Endothelial cell of umbilical vein (primary cell): ENCODE results near the gene YAP1. TPM values are rescaled to one million over a fixed set of nuclear protein-coding genes. Genes with fewer than 3 reads are reported as not detected.

ENCODE experiments used
- BruUV-seq: library from RNA; stranded (reverse); fragments of 400-500 nt; replicated peaks from 2 replicates; lab custom pipeline; 2021; lab: Mats Ljungman, UMichigan
- CTCF ChIA-PET: fragments of 300-600, 350-600 bp; sonication (Branson Sonifier 250); formaldehyde crosslinking; loops from one replicate; lab custom pipeline; 2021; ENCODE audit warnings: antibody characterized with exemption, inconsistent platforms; lab: Charles Lee
- POLR2A ChIA-PET: fragments of 300-600, 350-600 bp; sonication (Branson Sonifier 250); formaldehyde crosslinking; loops from one replicate; lab custom pipeline; 2021; ENCODE audit warnings: antibody characterized with exemption, inconsistent platforms; lab: Charles Lee
- DNase-seq: peaks from one replicate; pipeline ENCODE4 v3.0.0-alpha.2; 2011; ENCODE audit warnings: low read depth, low spot score
- FAIRE-seq: peaks from 2 replicates; lab custom pipeline; 2011; peaks lifted over from hg19 to GRCh38; lab: Jason Lieb, UNC
- H2AFZ ChIP-seq: 2 replicates; pipeline ENCODE4 v1.6.0; 2012; ENCODE audit warnings: low read depth, low read length, control low read depth, inconsistent platforms
- H3K27ac ChIP-seq: 2 replicates; pipeline ENCODE4 v1.5.1; 2011; ENCODE audit warnings: low read depth, mild to moderate bottlenecking, control low read depth, low read length, moderate library complexity; ENCODE audit not compliant: insufficient read depth
- H3K27me3 ChIP-seq, 2 experiments: 2 replicates each; pipeline versions ENCODE4 v1.6.0 to v1.6.1; 2011; ENCODE audit warnings: low read length in 2 of 2, mixed read lengths in 1 of 2; ENCODE audit not compliant: control insufficient read depth in 2 of 2, insufficient read depth in 2 of 2
- H3K36me3 ChIP-seq, 2 experiments: 2 replicates in 1 of 2; 3 replicates in 1 of 2; pipeline ENCODE4 v1.5.1; 2011; ENCODE audit warnings: low read length in 2 of 2, mild to moderate bottlenecking in 1 of 2, moderate library complexity in 1 of 2; ENCODE audit not compliant: control insufficient read depth in 2 of 2, insufficient read depth in 2 of 2; ENCODE audit errors: extremely low read depth in 1 of 2
- H3K4me1 ChIP-seq: 3 replicates; pipeline ENCODE4 v1.5.1; 2011; ENCODE audit warnings: mild to moderate bottlenecking, low read length; ENCODE audit not compliant: control insufficient read depth, insufficient read depth; ENCODE audit errors: extremely low read depth
- H3K4me2 ChIP-seq: 2 replicates; pipeline ENCODE4 v1.6.1; 2011; ENCODE audit warnings: low read length, control low read depth, mixed read lengths; ENCODE audit not compliant: insufficient read depth
- H3K4me3 ChIP-seq, 3 experiments: fragments of 200-600 bp in 1 of 3; sonication (generic), shearing (Covaris generic) in 1 of 3; replicated peaks in 1 of 3; 2 replicates each; pipeline ENCODE4 v1.5.1; 2011 to 2016; ENCODE audit warnings: control low read depth in 3 of 3, low read length in 3 of 3, mild to moderate bottlenecking in 2 of 3, inconsistent platforms in 1 of 3, low read depth in 1 of 3, moderate library complexity in 1 of 3; ENCODE audit not compliant: insufficient read depth in 1 of 3
- H3K79me2 ChIP-seq: 2 replicates; pipeline ENCODE4 v1.6.0; 2012; ENCODE audit warnings: low read length, inconsistent platforms; ENCODE audit not compliant: control insufficient read depth, insufficient read depth
- H3K9ac ChIP-seq: replicated peaks from 2 replicates; pipeline ENCODE3; 2011; ENCODE audit warnings: low read length, control low read depth; ENCODE audit not compliant: insufficient read depth; ENCODE audit errors: extremely low read depth
- H3K9me1 ChIP-seq: replicated peaks from 3 replicates; pipeline ENCODE4 v1.6.0; 2011; ENCODE audit warnings: mild to moderate bottlenecking, low read length; ENCODE audit not compliant: control insufficient read depth, insufficient read depth; ENCODE audit errors: extremely low read depth
- H3K9me3 ChIP-seq: replicated peaks from 2 replicates; pipeline ENCODE4 v1.5.1; 2012; ENCODE audit warnings: low read length, inconsistent platforms; ENCODE audit not compliant: control insufficient read depth, insufficient read depth
- H4K20me1 ChIP-seq: replicated peaks from 2 replicates; pipeline ENCODE3; 2011; ENCODE audit warnings: mild to moderate bottlenecking, low read length; ENCODE audit not compliant: control insufficient read depth, insufficient read depth; ENCODE audit errors: extremely low read depth
- CTCF ChIP-seq, 2 donors: IDR thresholded peaks; 1 replicate in 1 of 2; 2 replicates in 1 of 2; pipeline ENCODE4 v1.5.1; 2011; ENCODE audit warnings: low read length in 2 of 2, mild to moderate bottlenecking in 2 of 2, moderate library complexity in 2 of 2, control low read depth in 1 of 2, inconsistent platforms in 1 of 2, low read depth in 1 of 2; ENCODE audit not compliant: insufficient read depth in 1 of 2; ENCODE audit errors: extremely low read depth in 1 of 2
- FOS ChIP-seq: IDR thresholded peaks from 2 replicates; pipeline ENCODE4 v1.6.1; 2011; ENCODE audit warnings: mild to moderate bottlenecking, low read length, moderate library complexity, borderline replicate concordance; ENCODE audit not compliant: insufficient read depth
- GATA2 ChIP-seq: IDR thresholded peaks from 2 replicates; pipeline ENCODE4 v1.7.0; 2011; ENCODE audit warnings: low read depth, mild to moderate bottlenecking, moderate library complexity, mixed read lengths, low read length; ENCODE audit not compliant: insufficient read length, insufficient read depth
- MYC ChIP-seq: IDR thresholded peaks from one replicate; pipeline ENCODE4 v1.6.1; 2011; ENCODE audit warnings: mild to moderate bottlenecking, low read depth, low read length
- POLR2A ChIP-seq: IDR thresholded peaks from 2 replicates; pipeline ENCODE4 v1.6.1; 2012; ENCODE audit warnings: low read depth, mild to moderate bottlenecking, control low read depth, low read length
- POLR2AphosphoS5 ChIP-seq: IDR thresholded peaks from 2 replicates; pipeline ENCODE4 v1.6.1; 2012; ENCODE audit warnings: low read depth, mild to moderate bottlenecking, control low read depth, low read length, moderate library complexity; ENCODE audit not compliant: insufficient read depth
- dilution Hi-C: fragments of 300-500 bp; cut with MboI; formaldehyde crosslinking; loops from one replicate; pipeline ENCODE4 v1.15.0; 2019; ENCODE audit warnings: low sequenced_read_pairs; ENCODE audit not compliant: extremely low pct_ligation_motif_present
- intact Hi-C: fragments of 100-400 bp; cut with micrococcal nuclease; formaldehyde crosslinking; loops from one replicate; pipeline ENCODE4 v1.10.0; 2022
- polyA plus RNA-seq, 4 experiments: library from polyadenylated mRNA; depleted of rRNA in 3 of 4; stranded (reverse) in 3 of 4; unstranded in 1 of 4; fragments of >200 nt; gene quantifications; 2 replicates each; pipeline versions ENCODE4 v1.2.1 to v1.2.3, GENCODE V29; 2011 to 2012; ENCODE audit warnings: missing spikeins in 1 of 4
- total RNA-seq: library from RNA; stranded (reverse); gene quantifications from 2 replicates; pipeline ENCODE4 v1.2.3, GENCODE V29; 2021

The YAP1 gene
- total and polyA plus RNA-seq, 2 donors (not counting 3 experiments of a cell fraction or from before 2014, with no cell fraction given) = 32.6 to 48.9 TPM

GRCh38 chr11:102196816-102197215 is 86.6 kb downstream of the YAP1 start:
- TF ChIP-seq CTCF (IDR thresholded peaks at IDR 0.05; ENCODE audit: extremely low read depth in 1 of 2, insufficient read depth in 1 of 2, low read depth in 1 of 2, low read length in 2 of 2) (no peak), FOS (no peak), POLR2A (no peak), POLR2AphosphoS5 (no peak)
- Histone ChIP-seq H3K4me1 (no peaks in the 10 kb centered on the region), H3K79me2 (no peaks in the 10 kb centered on the region), H3K4me2 (no peak overlapping the region), H3K36me3 (no peaks in the 10 kb centered on the region), H3K27ac (no peak overlapping the region), H2AFZ (no peak overlapping the region), H3K9ac (no peak overlapping the region), H3K4me3 (no peak overlapping the region), H3K9me3 (no peaks in the 10 kb centered on the region), H3K9me1 (no peaks in the 10 kb centered on the region), H4K20me1 (no peaks in the 10 kb centered on the region), H3K27me3 (no peaks in the 10 kb centered on the region)
- FAIRE-seq = no peak
- intact Hi-C loops = no loop called here
- no TSS peak for BruUV-seq
- CTCF ChIA-PET = interaction anchor here (1.2 kb wide), 1 partner anchor 9 kb away, joined by 3 read pairs; no protein-coding TSS in a partner anchor
- dilution Hi-C loops = no loop called here
- DNase-seq = no peak
- POLR2A ChIA-PET = no interaction called here

DNA sequence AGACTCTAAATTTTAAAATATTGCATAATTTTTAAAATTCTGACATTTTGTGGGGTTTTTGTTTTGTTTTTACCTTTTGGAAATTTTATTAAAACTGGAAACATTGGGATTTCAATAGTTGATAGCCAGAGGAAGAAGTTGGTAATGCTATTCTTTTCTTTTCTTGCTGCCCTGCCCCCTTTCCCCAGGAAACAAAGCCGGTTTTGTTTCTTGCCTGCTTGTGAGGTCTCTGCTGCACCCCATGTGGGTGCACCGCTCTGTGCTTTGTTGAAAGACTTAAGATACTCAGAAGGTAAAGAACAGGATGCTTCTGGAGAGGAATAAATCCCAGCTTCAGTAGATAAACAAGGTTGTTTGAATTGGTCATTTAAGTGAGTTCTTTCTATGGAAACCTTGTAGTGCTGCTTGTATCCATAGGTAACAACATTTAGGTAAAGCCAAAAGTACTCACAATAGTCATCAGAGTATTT is 87.5 kb downstream of the YAP1 start:
- CTCF ChIA-PET = interaction anchor here (1.2 kb wide), 1 partner anchor 9 kb away, joined by 3 read pairs; no protein-coding TSS in a partner anchor
- Histone ChIP-seq H3K4me2 (no peak overlapping the region), H3K27ac (no peak overlapping the region)

More for the DNA sequence above, 87.5 kb downstream of the YAP1 start:
- dilution Hi-C loops = no loop called here
- H4K20me1 ChIP-seq = no peaks in the 10 kb centered on the region
- no peak overlapping the region for H2AFZ ChIP-seq
- TF ChIP-seq GATA2 (no peak), POLR2AphosphoS5 (no peak), CTCF (IDR thresholded peaks at IDR 0.05; ENCODE audit: extremely low read depth in 1 of 2, insufficient read depth in 1 of 2, low read depth in 1 of 2, low read length in 2 of 2) (no peak), MYC (no peak)
- POLR2A ChIA-PET = no interaction called here
- no peaks in the 10 kb centered on the region for H3K9me1 ChIP-seq
- H3K9ac ChIP-seq = no peak overlapping the region
- no peak for FAIRE-seq
- no TSS peak for BruUV-seq
- no peaks in the 10 kb centered on the region for H3K4me1 ChIP-seq
- DNase-seq = no peak
- no peaks in the 10 kb centered on the region for H3K27me3 ChIP-seq
- intact Hi-C loops = no loop called here
- H3K36me3 ChIP-seq = no peaks in the 10 kb centered on the region
- H3K9me3 ChIP-seq = no peaks in the 10 kb centered on the region
- no peaks in the 10 kb centered on the region for H3K79me2 ChIP-seq
- H3K4me3 ChIP-seq = no peak overlapping the region
